HepG2 (cell line): ENCODE data around the gene HSPA1A. TPM values are rescaled to one million over a fixed set of nuclear protein-coding genes. Genes with fewer than 3 reads are reported as not detected.
A peak's percentile ranks its signal among the peaks of the same experiment; 100 is the strongest.

ENCODE experiments used
- GLI4 ChIP-seq: sonication (generic); formaldehyde crosslinking; IDR thresholded peaks from 2 replicates; pipeline ENCODE4 v1.5.1; 2020; ENCODE audit warnings: missing genetic modification reagents, mild to moderate bottlenecking, moderate library complexity, borderline replicate concordance
- GTF3A ChIP-seq: sonication (generic); formaldehyde crosslinking; conservative IDR thresholded peaks from 2 replicates; pipeline ENCODE4 v1.4.0; 2020; ENCODE audit warnings: mild to moderate bottlenecking, missing genetic modification reagents
- HMG20A ChIP-seq: IDR thresholded peaks from 2 replicates; pipeline ENCODE4 v1.6.1; 2016; ENCODE audit warnings: borderline replicate concordance
- HOXD1 ChIP-seq: sonication (generic); formaldehyde crosslinking; IDR thresholded peaks from 2 replicates; pipeline ENCODE4 v1.5.0; 2020; ENCODE audit warnings: missing genetic modification reagents
- KAT7 ChIP-seq: IDR thresholded peaks from 2 replicates; pipeline ENCODE4 v1.6.1; 2018; ENCODE audit warnings: borderline replicate concordance, missing compliant biosample characterization
- MAZ ChIP-seq, 2 experiments: sonication (generic) in 1 of 2; formaldehyde crosslinking in 1 of 2; IDR thresholded peaks; 2 replicates each; pipeline versions ENCODE4 v1.5.0 to v1.6.1; 2012 to 2020; ENCODE audit warnings: low read depth in 2 of 2, mild to moderate bottlenecking in 2 of 2, borderline replicate concordance in 1 of 2, improper control_type of control experiment in 1 of 2, low read length in 1 of 2, missing genetic modification reagents in 1 of 2, moderate library complexity in 1 of 2
- MBNL3 ChIP-seq: fragments of 250-450 bp; sonication (Bioruptor Pico); conservative IDR thresholded peaks from 2 replicates; pipeline ENCODE4 v1.8.0; 2022; ENCODE audit warnings: mild to moderate bottlenecking, inconsistent platforms
- NFYC ChIP-seq: IDR thresholded peaks from 2 replicates; pipeline ENCODE4 v1.6.1; 2016; ENCODE audit warnings: missing genetic modification reagents, missing compliant biosample characterization
- NR2F2 ChIP-seq: IDR thresholded peaks from 2 replicates; pipeline ENCODE4 v1.6.1; 2012; ENCODE audit warnings: low read depth, inconsistent platforms, borderline replicate concordance
- PRPF4 ChIP-seq: fragments of 200-400 bp; formaldehyde crosslinking; IDR thresholded peaks from 2 replicates; pipeline ENCODE4 v1.6.1; 2016; ENCODE audit warnings: low read length, low read depth; ENCODE audit not compliant: poor library complexity, severe bottlenecking
- RNF2 ChIP-seq: fragments of 450-650 bp; conservative IDR thresholded peaks from 2 replicates; pipeline ENCODE4 v1.6.1; 2016; ENCODE audit warnings: low read depth
- TCF7 ChIP-seq: sonication (generic); IDR thresholded peaks from 2 replicates; pipeline ENCODE4 v1.6.1; 2016; ENCODE audit warnings: antibody characterized with exemption, low read depth
- ZFP36L1 ChIP-seq: sonication (generic); formaldehyde crosslinking; IDR thresholded peaks from 2 replicates; pipeline ENCODE4 v1.8.0; 2022; ENCODE audit warnings: mild to moderate bottlenecking, missing genetic modification reagents, moderate library complexity
- ZNF543 ChIP-seq: sonication (generic); formaldehyde crosslinking; IDR thresholded peaks from 2 replicates; pipeline ENCODE4 v1.4.0; 2020; ENCODE audit warnings: mild to moderate bottlenecking, missing genetic modification reagents
- ZNF83 ChIP-seq: sonication (generic); formaldehyde crosslinking; IDR thresholded peaks from 2 replicates; pipeline ENCODE4 v1.4.0; 2020; ENCODE audit warnings: missing genetic modification reagents, mild to moderate bottlenecking, borderline replicate concordance
- ZNF850 ChIP-seq: sonication (generic); formaldehyde crosslinking; conservative IDR thresholded peaks from 2 replicates; pipeline ENCODE4 v1.9.0; 2021; ENCODE audit warnings: mild to moderate bottlenecking, missing genetic modification reagents
- ZSCAN31 ChIP-seq: sonication (generic); formaldehyde crosslinking; IDR thresholded peaks from 2 replicates; pipeline ENCODE4 v1.5.0; 2020; ENCODE audit warnings: low read depth, mild to moderate bottlenecking, missing genetic modification reagents
- polyA plus RNA-seq, 8 experiments: library from polyadenylated mRNA; depleted of rRNA in 3 of 8; stranded (reverse) in 7 of 8; unstranded in 1 of 8; fragments of >200 nt; fragmentation: Illumina TruSeq in 4 of 8; extraction: Trizol in 4 of 8; gene quantifications; 2 replicates each; pipeline versions ENCODE4 v1.2.1 to v1.2.3, GENCODE V29; 2011 to 2016; ENCODE audit warnings: low read depth in 4 of 8, missing spikeins in 1 of 8, mixed read lengths in 1 of 8; ENCODE audit not compliant: insufficient read depth in 1 of 8
- total RNA-seq, 5 experiments: library from RNA; depleted of rRNA; stranded (reverse); fragments of >200 nt; fragmentation: Illumina TruSeq; extraction: Trizol; gene quantifications; 2 replicates each; pipeline ENCODE4 v1.2.3, GENCODE V29; 2016; ENCODE audit warnings: low read depth in 1 of 5
- TF ChIP-seq, protein P1 (sequence below): IDR thresholded peaks from 2 replicates; pipeline ENCODE4 v1.6.1; 2016; ENCODE audit warnings: low read depth, missing genetic modification reagents, missing compliant biosample characterization
- TF ChIP-seq, protein P2 (sequence below): sonication (generic); formaldehyde crosslinking; IDR thresholded peaks from 2 replicates; pipeline ENCODE4 v1.8.1; 2023; ENCODE audit warnings: missing genetic modification reagents, inconsistent platforms, borderline replicate concordance
- TF ChIP-seq, protein P3 (sequence below): sonication (generic); formaldehyde crosslinking; conservative IDR thresholded peaks from 2 replicates; pipeline ENCODE4 v1.8.0; 2022; ENCODE audit warnings: mild to moderate bottlenecking, moderate library complexity, missing genetic modification reagents

Gene HSPA1A
- total and polyA plus RNA-seq, 2 of the 13 experiments (the other 11 are each of a cell fraction or from before 2014, with no cell fraction given): 44.5 to 85.0 TPM

- TF ChIP-seq, protein P1, sequence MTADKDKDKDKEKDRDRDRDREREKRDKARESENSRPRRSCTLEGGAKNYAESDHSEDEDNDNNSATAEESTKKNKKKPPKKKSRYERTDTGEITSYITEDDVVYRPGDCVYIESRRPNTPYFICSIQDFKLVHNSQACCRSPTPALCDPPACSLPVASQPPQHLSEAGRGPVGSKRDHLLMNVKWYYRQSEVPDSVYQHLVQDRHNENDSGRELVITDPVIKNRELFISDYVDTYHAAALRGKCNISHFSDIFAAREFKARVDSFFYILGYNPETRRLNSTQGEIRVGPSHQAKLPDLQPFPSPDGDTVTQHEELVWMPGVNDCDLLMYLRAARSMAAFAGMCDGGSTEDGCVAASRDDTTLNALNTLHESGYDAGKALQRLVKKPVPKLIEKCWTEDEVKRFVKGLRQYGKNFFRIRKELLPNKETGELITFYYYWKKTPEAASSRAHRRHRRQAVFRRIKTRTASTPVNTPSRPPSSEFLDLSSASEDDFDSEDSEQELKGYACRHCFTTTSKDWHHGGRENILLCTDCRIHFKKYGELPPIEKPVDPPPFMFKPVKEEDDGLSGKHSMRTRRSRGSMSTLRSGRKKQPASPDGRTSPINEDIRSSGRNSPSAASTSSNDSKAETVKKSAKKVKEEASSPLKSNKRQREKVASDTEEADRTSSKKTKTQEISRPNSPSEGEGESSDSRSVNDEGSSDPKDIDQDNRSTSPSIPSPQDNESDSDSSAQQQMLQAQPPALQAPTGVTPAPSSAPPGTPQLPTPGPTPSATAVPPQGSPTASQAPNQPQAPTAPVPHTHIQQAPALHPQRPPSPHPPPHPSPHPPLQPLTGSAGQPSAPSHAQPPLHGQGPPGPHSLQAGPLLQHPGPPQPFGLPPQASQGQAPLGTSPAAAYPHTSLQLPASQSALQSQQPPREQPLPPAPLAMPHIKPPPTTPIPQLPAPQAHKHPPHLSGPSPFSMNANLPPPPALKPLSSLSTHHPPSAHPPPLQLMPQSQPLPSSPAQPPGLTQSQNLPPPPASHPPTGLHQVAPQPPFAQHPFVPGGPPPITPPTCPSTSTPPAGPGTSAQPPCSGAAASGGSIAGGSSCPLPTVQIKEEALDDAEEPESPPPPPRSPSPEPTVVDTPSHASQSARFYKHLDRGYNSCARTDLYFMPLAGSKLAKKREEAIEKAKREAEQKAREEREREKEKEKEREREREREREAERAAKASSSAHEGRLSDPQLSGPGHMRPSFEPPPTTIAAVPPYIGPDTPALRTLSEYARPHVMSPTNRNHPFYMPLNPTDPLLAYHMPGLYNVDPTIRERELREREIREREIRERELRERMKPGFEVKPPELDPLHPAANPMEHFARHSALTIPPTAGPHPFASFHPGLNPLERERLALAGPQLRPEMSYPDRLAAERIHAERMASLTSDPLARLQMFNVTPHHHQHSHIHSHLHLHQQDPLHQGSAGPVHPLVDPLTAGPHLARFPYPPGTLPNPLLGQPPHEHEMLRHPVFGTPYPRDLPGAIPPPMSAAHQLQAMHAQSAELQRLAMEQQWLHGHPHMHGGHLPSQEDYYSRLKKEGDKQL: 0 out of 2 replicates have a peak, but pooled peaks have one; percentile 3
- TF ChIP-seq ZNF83 (CRISPR knock-in tag) (0 out of 2 replicates have a peak, but pooled peaks have one; percentile 69), HOXD1 (CRISPR knock-in tag) (peak; percentile 39; the same call in 1 of the 2 replicates), KAT7 (CRISPR knock-in tag) (peak; percentile 92; the same call in 1 of the 2 replicates), NFYC (peak; percentile 97), MAZ (IDR thresholded peaks at IDR 0.05; ENCODE audit: borderline replicate concordance, low read depth, low read length) (peak; percentile 79; the same call in 1 of the 2 replicates), MAZ (CRISPR knock-in tag; IDR thresholded peaks at IDR 0.05; ENCODE audit: low read depth) (peak; percentile 82), HMG20A (CRISPR knock-in tag) (no peak), ZFP36L1 (peak; percentile 86; the same call in 1 of the 2 replicates), PRPF4 (no peak), RNF2 (0 out of 2 replicates have a peak, but pooled peaks have one; percentile 52), NR2F2 (peak; percentile 43; the same call in 1 of the 2 replicates), MBNL3 (no peak), ZNF850 (CRISPR knock-in tag) (no peak), GLI4 (CRISPR knock-in tag) (peak; percentile 42; the same call in 1 of the 2 replicates), ZSCAN31 (CRISPR knock-in tag) (peak; percentile 19; the same call in 1 of the 2 replicates), GTF3A (CRISPR knock-in tag) (0 out of 2 replicates have a peak, but pooled peaks have one; percentile 60), ZNF543 (CRISPR knock-in tag) (peak; percentile 65; the same call in 1 of the 2 replicates), TCF7 (no peak)
- TF ChIP-seq, protein P2, sequence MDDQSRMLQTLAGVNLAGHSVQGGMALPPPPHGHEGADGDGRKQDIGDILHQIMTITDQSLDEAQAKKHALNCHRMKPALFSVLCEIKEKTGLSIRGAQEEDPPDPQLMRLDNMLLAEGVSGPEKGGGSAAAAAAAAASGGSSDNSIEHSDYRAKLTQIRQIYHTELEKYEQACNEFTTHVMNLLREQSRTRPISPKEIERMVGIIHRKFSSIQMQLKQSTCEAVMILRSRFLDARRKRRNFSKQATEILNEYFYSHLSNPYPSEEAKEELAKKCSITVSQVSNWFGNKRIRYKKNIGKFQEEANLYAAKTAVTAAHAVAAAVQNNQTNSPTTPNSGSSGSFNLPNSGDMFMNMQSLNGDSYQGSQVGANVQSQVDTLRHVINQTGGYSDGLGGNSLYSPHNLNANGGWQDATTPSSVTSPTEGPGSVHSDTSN (CRISPR knock-in tag): no peak
- TF ChIP-seq, protein P3, sequence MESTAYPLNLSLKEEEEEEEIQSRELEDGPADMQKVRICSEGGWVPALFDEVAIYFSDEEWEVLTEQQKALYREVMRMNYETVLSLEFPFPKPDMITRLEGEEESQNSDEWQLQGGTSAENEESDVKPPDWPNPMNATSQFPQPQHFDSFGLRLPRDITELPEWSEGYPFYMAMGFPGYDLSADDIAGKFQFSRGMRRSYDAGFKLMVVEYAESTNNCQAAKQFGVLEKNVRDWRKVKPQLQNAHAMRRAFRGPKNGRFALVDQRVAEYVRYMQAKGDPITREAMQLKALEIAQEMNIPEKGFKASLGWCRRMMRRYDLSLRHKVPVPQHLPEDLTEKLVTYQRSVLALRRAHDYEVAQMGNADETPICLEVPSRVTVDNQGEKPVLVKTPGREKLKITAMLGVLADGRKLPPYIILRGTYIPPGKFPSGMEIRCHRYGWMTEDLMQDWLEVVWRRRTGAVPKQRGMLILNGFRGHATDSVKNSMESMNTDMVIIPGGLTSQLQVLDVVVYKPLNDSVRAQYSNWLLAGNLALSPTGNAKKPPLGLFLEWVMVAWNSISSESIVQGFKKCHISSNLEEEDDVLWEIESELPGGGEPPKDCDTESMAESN (CRISPR knock-in tag): peak; percentile 89
Measured at GRCh38 chr6:31862344-31863235, 47.2 kb downstream of the HSPA1A start, which contains the start of gene NEU1 (continued).
